ENCODE measurements around the gene SNRK.
"Not testable (repeated sequence)": the region's sequence is repeated elsewhere in the genome, so short reads cannot be mapped to it uniquely, and the experiment has no call there.

Gene SNRK

GRCh38 chr3:43348350-43348749 lies 62.0 kb downstream of the SNRK start:
- no peak overlapping the region for H3K27ac ChIP-seq (ENCODE audit: low read length)
- no peak overlapping the region for H3K4me3 ChIP-seq (ENCODE audit: low read length)
- H3K36me3 ChIP-seq (ENCODE audit: control insufficient read depth, low read depth, low read length): peaks cover 18% of the 10 kb centered on the region
- H3K27me3 ChIP-seq (ENCODE audit: control insufficient read depth, insufficient read depth, low read length): peaks cover 6% of the 10 kb centered on the region
- no peak overlapping the region for H3K9ac ChIP-seq (ENCODE audit: low read length)
- no peaks in the 10 kb centered on the region for H3K9me3 ChIP-seq (ENCODE audit: control insufficient read depth, low read depth, low read length)
- H3K4me1 ChIP-seq (ENCODE audit: control insufficient read depth, low read depth, low read length): peaks cover 9% of the 10 kb centered on the region

- Histone ChIP-seq H3K4me3 (ENCODE audit: low read length) (no peak overlapping the region), H3K27ac (ENCODE audit: low read length) (no peak overlapping the region), H3K9me3 (ENCODE audit: control insufficient read depth, low read depth, low read length) (no peaks in the 10 kb centered on the region), H3K36me3 (ENCODE audit: control insufficient read depth, low read depth, low read length) (peaks cover 18% of the 10 kb centered on the region), H3K27me3 (ENCODE audit: control insufficient read depth, insufficient read depth, low read length) (peaks cover 6% of the 10 kb centered on the region), H3K4me1 (ENCODE audit: control insufficient read depth, low read depth, low read length) (peaks cover 2% of the 10 kb centered on the region), H3K9ac (ENCODE audit: low read length) (no peak overlapping the region)
Measured at GRCh38 chr3:43348852-43349574, 62.7 kb downstream of the SNRK start.

DNA sequence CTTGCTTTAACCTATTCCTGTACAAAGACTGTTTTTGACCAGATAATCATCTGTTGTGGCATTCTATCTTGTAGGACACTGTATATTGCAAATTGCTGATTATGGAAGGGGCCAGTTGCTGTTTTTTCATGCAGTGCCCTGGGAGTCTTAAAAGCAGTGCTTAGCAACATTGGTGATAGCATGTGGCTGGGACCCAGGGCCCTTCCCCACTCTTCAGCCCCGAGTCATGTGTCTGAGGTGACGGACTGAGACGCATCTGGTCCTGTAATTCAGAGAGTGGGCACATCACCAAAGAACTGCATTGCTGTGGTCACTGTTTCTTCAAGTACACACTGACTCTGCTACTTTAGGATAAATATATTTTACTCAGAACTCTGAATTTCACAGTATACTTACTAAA lies 63.4 kb downstream of the SNRK start:
- Histone ChIP-seq H3K9ac (ENCODE audit: low read length) (no peak overlapping the region), H3K4me1 (ENCODE audit: control insufficient read depth, low read depth, low read length) (no peaks in the 10 kb centered on the region), H3K36me3 (ENCODE audit: control insufficient read depth, low read depth, low read length) (peaks cover 18% of the 10 kb centered on the region), H3K27me3 (ENCODE audit: control insufficient read depth, insufficient read depth, low read length) (peaks cover 6% of the 10 kb centered on the region), H3K4me3 (ENCODE audit: low read length) (no peak overlapping the region), H3K27ac (ENCODE audit: low read length) (no peak overlapping the region), H3K9me3 (ENCODE audit: control insufficient read depth, low read depth, low read length) (no peaks in the 10 kb centered on the region)

GRCh38 chr3:43353393-43353792 lies 67.1 kb downstream of the SNRK start:
- Histone ChIP-seq H3K4me1 (ENCODE audit: control insufficient read depth, low read depth, low read length) (no peaks in the 10 kb centered on the region), H3K4me3 (ENCODE audit: low read length) (no peak overlapping the region), H3K9ac (ENCODE audit: low read length) (no peak overlapping the region), H3K27ac (ENCODE audit: low read length) (no peak overlapping the region), H3K27me3 (ENCODE audit: control insufficient read depth, insufficient read depth, low read length) (peaks cover 6% of the 10 kb centered on the region), H3K9me3 (ENCODE audit: control insufficient read depth, low read depth, low read length) (no peaks in the 10 kb centered on the region), H3K36me3 (ENCODE audit: control insufficient read depth, low read depth, low read length) (peaks cover 2% of the 10 kb centered on the region)

DNA sequence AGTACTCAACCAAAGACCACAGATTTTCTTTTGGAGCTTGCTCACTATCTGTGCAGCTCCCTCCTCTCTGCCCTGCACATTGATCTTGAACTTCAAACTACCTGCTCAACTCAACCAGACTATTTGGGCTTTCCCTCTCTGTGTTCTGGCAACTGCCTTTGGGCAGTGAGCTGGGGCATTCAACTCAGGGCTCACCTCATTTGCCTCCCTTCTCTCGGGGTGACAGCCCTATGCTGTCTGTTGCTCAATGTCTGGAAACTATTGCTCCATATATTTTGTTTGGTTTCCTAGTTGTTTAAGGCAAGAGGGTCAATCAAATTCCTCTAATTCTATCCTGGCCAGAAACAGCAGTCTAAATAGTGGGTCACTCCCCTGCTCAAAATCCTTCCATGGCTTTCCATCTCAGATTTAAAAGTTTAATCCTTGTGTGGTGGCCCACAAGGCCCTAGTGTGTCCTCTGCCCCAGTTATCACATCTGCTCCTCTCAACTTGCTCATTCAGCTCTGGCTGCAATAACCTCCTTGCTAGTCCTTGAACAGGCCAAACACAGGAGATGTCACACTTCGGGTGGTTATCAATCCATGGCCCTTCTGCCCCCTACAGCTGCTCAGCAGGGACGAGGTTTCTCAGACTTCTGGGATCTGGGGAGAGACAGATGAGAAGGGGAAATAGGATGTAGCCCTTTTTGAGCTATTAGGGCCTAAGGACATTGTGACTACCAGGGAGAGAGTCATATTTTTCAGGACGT lies 67.8 kb downstream of the SNRK start:
- H3K36me3 ChIP-seq (ENCODE audit: control insufficient read depth, low read depth, low read length): no peaks in the 10 kb centered on the region
- no peak overlapping the region for H3K4me3 ChIP-seq (ENCODE audit: low read length)
- no peaks in the 10 kb centered on the region for H3K4me1 ChIP-seq (ENCODE audit: control insufficient read depth, low read depth, low read length)
- no peak overlapping the region for H3K9ac ChIP-seq (ENCODE audit: low read length)
- H3K27me3 ChIP-seq (ENCODE audit: control insufficient read depth, insufficient read depth, low read length): peaks cover 6% of the 10 kb centered on the region
- H3K27ac ChIP-seq (ENCODE audit: low read length): no peak overlapping the region
- H3K9me3 ChIP-seq (ENCODE audit: control insufficient read depth, low read depth, low read length): no peaks in the 10 kb centered on the region

GRCh38 chr3:43356033-43356432 lies 69.7 kb downstream of the SNRK start:
- not testable (repeated sequence) for H3K36me3 ChIP-seq (ENCODE audit: control insufficient read depth, low read depth, low read length); H3K27ac ChIP-seq (ENCODE audit: low read length); H3K4me1 ChIP-seq (ENCODE audit: control insufficient read depth, low read depth, low read length); H3K27me3 ChIP-seq (ENCODE audit: control insufficient read depth, insufficient read depth, low read length); H3K9ac ChIP-seq (ENCODE audit: low read length); H3K9me3 ChIP-seq (ENCODE audit: control insufficient read depth, low read depth, low read length); H3K4me3 ChIP-seq (ENCODE audit: low read length)

- H3K27ac ChIP-seq (ENCODE audit: low read length): no peak overlapping the region
- H3K9ac ChIP-seq (ENCODE audit: low read length): no peak overlapping the region
Measured at GRCh38 chr3:43361077-43361476, 74.7 kb downstream of the SNRK start.

DNA sequence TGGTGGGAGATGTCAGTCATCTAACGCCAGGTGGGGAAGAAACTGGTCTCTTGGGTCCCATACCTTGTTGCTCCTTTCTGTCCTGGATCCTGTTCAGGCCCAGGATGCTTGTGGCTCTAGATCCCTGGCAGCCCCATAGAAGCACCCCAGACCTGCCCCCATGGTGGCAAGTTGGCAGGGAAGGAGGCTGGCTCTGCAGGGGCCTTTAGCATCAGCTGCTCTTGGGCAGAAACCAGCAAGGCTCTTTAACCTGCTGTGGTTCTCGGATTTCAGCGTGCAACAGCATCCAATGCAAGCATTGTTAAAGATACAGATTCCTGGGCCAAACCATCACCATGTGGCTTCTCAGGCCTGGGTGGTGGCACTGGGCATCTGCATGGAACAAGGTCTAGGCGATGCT lies 75.8 kb downstream of the SNRK start:
- Histone ChIP-seq H3K9ac (ENCODE audit: low read length) (no peak overlapping the region), H3K4me3 (ENCODE audit: low read length) (no peak overlapping the region), H3K27me3 (ENCODE audit: control insufficient read depth, insufficient read depth, low read length) (no peaks in the 10 kb centered on the region), H3K9me3 (ENCODE audit: control insufficient read depth, low read depth, low read length) (no peaks in the 10 kb centered on the region), H3K27ac (ENCODE audit: low read length) (no peak overlapping the region), H3K4me1 (ENCODE audit: control insufficient read depth, low read depth, low read length) (peaks cover 5% of the 10 kb centered on the region), H3K36me3 (ENCODE audit: control insufficient read depth, low read depth, low read length) (peaks cover 4% of the 10 kb centered on the region)

More at GRCh38 chr3:43361077-43361476, 74.7 kb downstream of the SNRK start:
- peaks cover 5% of the 10 kb centered on the region for H3K4me1 ChIP-seq (ENCODE audit: control insufficient read depth, low read depth, low read length)
- H3K9me3 ChIP-seq (ENCODE audit: control insufficient read depth, low read depth, low read length): no peaks in the 10 kb centered on the region
- no peak overlapping the region for H3K4me3 ChIP-seq (ENCODE audit: low read length)
- H3K36me3 ChIP-seq (ENCODE audit: control insufficient read depth, low read depth, low read length): peaks cover 4% of the 10 kb centered on the region
- H3K27me3 ChIP-seq (ENCODE audit: control insufficient read depth, insufficient read depth, low read length): no peaks in the 10 kb centered on the region

GRCh38 chr3:43362961-43363360 lies 76.6 kb downstream of the SNRK start:
- H3K27me3 ChIP-seq (ENCODE audit: control insufficient read depth, insufficient read depth, low read length): no peaks in the 10 kb centered on the region
- H3K9me3 ChIP-seq (ENCODE audit: control insufficient read depth, low read depth, low read length): no peaks in the 10 kb centered on the region
- no peak overlapping the region for H3K9ac ChIP-seq (ENCODE audit: low read length)
- H3K27ac ChIP-seq (ENCODE audit: low read length): no peak overlapping the region
- peaks cover 4% of the 10 kb centered on the region for H3K36me3 ChIP-seq (ENCODE audit: control insufficient read depth, low read depth, low read length)
- H3K4me3 ChIP-seq (ENCODE audit: low read length): no peak overlapping the region
- H3K4me1 ChIP-seq (ENCODE audit: control insufficient read depth, low read depth, low read length): peaks cover 5% of the 10 kb centered on the region

DNA sequence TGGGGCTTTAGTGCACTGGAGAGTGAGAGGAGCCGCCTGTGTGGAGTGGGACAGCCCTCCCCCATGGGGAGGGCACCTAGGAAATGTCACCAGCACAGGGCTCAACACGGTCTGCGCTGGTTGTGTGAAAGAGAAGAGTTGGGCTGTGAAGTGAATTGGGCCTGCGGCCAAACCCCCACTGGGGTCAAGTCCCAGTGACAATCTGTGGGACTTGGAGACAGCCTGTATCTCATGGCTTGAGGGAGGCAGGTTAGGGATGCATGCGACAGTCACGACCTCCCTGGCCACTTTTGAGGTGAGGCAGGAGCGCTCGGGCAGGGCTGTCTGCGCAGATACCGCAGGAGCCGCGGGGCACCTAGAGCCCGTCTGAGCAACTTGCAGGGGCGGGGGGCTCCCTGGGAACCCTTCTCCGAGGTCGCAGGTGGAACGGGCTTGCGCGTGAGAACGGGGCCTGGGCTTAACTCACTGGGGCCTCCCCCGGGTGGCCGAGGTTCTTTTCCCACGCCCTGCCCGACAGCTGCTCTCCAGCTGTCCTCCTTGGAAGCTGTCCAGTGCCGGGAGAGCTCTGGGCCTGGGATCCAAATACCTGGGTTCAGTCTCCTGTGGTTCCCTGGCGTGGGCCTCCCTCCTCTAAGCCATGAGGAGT lies 77.4 kb downstream of the SNRK start:
- no peak overlapping the region for H3K9ac ChIP-seq (ENCODE audit: low read length)
- H3K27me3 ChIP-seq (ENCODE audit: control insufficient read depth, insufficient read depth, low read length): no peaks in the 10 kb centered on the region
- H3K9me3 ChIP-seq (ENCODE audit: control insufficient read depth, low read depth, low read length): no peaks in the 10 kb centered on the region
- peaks cover 5% of the 10 kb centered on the region for H3K4me1 ChIP-seq (ENCODE audit: control insufficient read depth, low read depth, low read length)
- H3K36me3 ChIP-seq (ENCODE audit: control insufficient read depth, low read depth, low read length): peaks cover 4% of the 10 kb centered on the region
- no peak overlapping the region for H3K27ac ChIP-seq (ENCODE audit: low read length)
- H3K4me3 ChIP-seq (ENCODE audit: low read length): no peak overlapping the region

DNA sequence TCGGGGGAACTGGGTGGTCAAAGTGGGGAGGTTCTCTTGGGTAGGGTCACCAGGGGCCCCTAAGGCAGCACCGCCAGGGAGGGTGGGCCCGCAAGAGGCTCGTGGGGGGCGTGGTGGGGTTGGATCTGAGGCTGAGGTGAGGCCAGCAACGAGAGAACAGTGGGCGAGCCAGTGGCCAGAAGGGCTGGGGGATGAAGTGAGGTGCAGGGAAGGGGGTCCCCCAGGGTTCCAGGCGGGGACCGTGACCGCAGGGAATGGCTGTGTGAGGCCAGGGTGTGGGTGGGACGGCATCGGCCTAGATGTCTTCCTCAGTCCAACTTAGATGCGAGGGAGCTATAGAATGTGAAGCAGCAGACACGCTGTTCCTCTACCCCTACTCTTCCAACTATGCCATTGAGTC lies 78.2 kb downstream of the SNRK start:
- H3K4me1 ChIP-seq (ENCODE audit: control insufficient read depth, low read depth, low read length): peaks cover 5% of the 10 kb centered on the region
- no peaks in the 10 kb centered on the region for H3K27me3 ChIP-seq (ENCODE audit: control insufficient read depth, insufficient read depth, low read length)
- no peaks in the 10 kb centered on the region for H3K9me3 ChIP-seq (ENCODE audit: control insufficient read depth, low read depth, low read length)
- no peak overlapping the region for H3K9ac ChIP-seq (ENCODE audit: low read length)
- peaks cover 4% of the 10 kb centered on the region for H3K36me3 ChIP-seq (ENCODE audit: control insufficient read depth, low read depth, low read length)
- H3K27ac ChIP-seq (ENCODE audit: low read length): no peak overlapping the region
- no peak overlapping the region for H3K4me3 ChIP-seq (ENCODE audit: low read length)

Measured in iPS-18a (cell line).